ENCODE measurements around the gene REEP5.

- TF ChIP-seq EZH2phosphoT487 (IDR thresholded peaks at IDR 0.05; ENCODE audit: low read length) (no peak), CTCF (IDR thresholded peaks at IDR 0.05; ENCODE audit: low read length) (no peak), EZH2 (optimal IDR thresholded peaks at IDR 0.05; ENCODE audit: low read depth, low read length) (no peak)
Measured at GRCh38 chr5:112929336-112930081, 7.5 kb upstream of the REEP5 start.

All from MM.1S (cell line).